Measurements from ENCODE around the gene ZBTB48.

The ZBTB48 gene

GRCh38 chr1:6574025-6574620 lies 5.7 kb upstream of the ZBTB48 start:
- no peak for DNase-seq (ENCODE audit: low spot score)

- DNase-seq (ENCODE audit: low spot score): no peak
Observed at GRCh38 chr1:6574818-6575217, 5.0 kb upstream of the ZBTB48 start.

DNA sequence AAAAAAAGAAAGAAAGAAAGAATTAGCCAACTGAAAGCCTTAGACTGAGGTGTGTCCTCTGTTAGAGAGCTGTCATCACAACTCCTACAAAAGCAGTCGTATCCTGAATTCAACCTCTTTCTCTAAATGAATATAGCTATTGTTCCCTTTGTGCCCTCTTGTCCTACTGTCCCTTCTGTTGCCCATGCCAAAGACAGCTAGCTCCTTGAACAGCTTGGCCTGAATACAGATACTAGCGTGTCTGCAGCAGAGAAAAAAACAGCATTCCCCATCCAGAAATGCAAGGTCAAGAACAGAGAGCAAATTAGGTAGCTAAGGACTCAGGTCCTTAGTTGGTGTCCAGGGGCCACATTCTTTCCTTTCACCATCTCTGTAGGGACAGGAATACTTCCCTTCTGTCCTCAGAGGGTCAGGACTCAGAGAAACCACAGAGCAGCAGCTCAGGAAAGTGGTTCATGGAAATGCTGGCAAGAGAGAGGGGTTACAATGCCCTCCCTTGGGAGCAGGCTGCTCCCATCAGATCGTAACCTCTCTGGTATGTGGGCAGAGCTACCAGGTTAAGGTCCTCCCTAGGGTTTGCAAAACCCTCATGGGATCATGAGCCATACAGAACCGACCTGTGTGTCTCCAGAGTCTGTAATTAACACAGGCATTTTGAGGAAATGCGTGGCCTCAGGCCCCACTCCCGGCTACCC lies 1.8 kb upstream of the ZBTB48 start:
- no peak for DNase-seq (ENCODE audit: low spot score)

DNA sequence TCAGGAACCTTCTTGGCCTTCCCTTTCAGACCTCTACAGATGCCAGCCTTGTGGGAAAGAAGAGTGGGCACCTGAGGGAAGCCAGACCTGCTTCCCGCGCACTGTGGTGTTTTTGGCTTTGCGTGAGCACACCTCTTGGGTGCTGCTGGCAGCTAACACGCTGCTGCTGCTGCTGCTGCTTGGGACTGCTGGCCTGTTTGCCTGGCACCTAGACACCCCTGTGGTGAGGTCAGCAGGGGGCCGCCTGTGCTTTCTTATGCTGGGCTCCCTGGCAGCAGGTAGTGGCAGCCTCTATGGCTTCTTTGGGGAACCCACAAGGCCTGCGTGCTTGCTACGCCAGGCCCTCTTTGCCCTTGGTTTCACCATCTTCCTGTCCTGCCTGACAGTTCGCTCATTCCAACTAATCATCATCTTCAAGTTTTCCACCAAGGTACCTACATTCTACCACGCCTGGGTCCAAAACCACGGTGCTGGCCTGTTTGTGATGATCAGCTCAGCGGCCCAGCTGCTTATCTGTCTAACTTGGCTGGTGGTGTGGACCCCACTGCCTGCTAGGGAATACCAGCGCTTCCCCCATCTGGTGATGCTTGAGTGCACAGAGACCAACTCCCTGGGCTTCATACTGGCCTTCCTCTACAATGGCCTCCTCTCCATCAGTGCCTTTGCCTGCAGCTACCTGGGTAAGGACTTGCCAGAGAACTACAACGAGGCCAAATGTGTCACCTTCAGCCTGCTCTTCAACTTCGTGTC lies 995 bp upstream of the ZBTB48 start:
- no peak for DNase-seq (ENCODE audit: low spot score)

DNA sequence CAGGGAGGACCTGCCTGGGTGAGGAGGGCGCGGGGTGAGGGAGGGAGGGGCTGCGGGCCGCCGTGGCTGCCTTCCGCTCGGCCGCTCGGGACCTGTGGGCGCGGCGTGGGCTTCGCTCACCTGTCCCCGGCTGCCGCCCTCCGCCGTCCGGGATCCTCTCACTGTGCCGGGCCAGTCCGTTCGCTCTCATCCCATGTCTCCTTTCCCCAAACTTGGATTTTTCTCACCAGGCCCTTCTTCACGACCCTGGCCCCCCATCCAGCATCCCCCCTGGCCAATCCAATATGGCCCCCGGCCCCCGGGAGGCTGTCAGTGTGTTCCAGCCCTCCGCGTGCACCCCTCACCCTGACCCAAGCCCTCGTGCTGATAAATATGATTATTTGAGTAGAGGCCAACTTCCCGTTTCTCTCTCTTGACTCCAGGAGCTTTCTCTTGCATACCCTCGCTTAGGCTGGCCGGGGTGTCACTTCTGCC lies 362 bp downstream of the ZBTB48 start:
- DNase-seq (ENCODE audit: low spot score): peak; percentile 61

GRCh38 chr1:6580593-6581409 lies 1.0 kb downstream of the ZBTB48 start:
- peak; percentile 45 for DNase-seq (ENCODE audit: low spot score)

DNA sequence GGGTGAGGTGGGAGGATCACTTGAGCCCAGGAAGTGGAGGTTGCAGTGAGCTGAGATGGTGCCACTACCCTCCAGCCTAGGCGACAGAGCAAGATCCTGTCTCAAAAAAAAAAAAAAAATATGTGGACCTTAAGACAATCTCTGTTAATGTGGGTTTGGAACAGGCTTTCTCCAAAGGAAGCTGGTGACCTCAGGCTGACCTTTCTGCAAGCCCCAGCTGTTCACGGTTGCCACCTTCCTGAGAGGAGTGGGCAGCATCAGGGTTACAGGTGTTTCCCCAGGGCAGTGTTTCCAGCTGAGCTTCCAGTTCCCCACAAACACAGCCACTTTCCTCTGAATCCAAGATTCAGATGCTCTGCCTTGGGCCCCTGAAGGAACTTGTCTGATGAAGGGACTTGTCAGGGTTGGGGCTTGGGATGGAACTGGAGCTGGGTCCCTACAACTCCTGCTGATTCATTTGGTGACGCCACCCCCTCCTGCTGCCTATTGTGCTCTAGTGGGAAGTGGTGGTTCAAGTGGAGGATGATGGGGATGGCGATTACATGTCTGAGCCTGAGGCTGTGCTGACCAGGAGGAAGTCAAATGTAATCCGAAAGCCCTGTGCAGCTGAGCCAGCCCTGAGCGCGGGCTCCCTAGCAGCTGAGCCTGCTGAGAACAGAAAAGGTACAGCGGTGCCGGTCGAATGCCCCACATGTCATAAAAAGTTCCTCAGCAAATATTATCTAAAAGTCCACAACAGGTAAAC lies 1.9 kb downstream of the ZBTB48 start:
- no peak for DNase-seq (ENCODE audit: low spot score)

DNA sequence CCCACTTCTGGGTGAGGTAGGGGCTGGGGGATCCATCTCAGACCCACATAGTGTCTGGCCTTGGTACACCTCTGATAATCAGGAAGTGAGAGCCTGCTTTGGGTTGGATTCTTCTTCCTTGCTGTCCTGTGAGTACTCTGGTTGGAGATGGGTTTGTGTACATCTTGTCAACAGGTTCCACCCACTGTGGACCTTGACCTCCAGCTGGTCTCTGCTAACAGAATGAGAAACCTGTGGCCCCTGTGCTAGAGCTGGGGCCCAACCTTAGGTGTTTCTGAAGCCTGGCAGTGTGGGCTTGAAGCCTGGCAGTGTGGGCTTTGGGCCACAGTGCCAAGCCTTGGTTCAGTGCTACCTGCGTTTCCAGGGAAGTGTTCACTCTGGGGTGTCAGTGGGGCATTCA lies 2.6 kb downstream of the ZBTB48 start:
- DNase-seq (ENCODE audit: low spot score): no peak

GRCh38 chr1:6584126-6585080 lies 4.6 kb downstream of the ZBTB48 start:
- no peak for DNase-seq (ENCODE audit: low spot score)

GRCh38 chr1:6585081-6585722 lies 5.4 kb downstream of the ZBTB48 start:
- DNase-seq (ENCODE audit: low spot score): no peak

DNA sequence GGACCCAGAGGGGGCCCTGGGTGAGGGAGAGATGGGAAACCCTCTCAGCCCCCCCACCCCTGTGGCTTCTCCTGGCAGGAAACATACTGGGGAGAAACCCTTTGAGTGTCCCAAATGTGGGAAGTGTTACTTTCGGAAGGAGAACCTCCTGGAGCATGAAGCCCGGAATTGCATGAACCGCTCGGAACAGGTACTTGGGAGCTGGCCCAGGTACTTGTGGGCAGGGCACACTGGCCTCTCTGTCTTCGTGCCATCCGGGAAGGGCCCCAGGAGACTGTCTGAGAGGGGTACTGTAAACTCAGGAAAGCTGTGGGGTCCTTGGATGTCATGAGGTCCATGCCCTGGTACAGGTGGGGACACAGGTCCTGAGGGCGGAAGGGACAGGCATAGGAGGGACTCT lies 6.0 kb downstream of the ZBTB48 start:
- no peak for DNase-seq (ENCODE audit: low spot score)

- DNase-seq (ENCODE audit: low spot score): no peak
Observed at GRCh38 chr1:6586404-6586816, 6.6 kb downstream of the ZBTB48 start.

- no peak for DNase-seq (ENCODE audit: low spot score)
Observed at GRCh38 chr1:6587261-6588005, 7.6 kb downstream of the ZBTB48 start.

DNA sequence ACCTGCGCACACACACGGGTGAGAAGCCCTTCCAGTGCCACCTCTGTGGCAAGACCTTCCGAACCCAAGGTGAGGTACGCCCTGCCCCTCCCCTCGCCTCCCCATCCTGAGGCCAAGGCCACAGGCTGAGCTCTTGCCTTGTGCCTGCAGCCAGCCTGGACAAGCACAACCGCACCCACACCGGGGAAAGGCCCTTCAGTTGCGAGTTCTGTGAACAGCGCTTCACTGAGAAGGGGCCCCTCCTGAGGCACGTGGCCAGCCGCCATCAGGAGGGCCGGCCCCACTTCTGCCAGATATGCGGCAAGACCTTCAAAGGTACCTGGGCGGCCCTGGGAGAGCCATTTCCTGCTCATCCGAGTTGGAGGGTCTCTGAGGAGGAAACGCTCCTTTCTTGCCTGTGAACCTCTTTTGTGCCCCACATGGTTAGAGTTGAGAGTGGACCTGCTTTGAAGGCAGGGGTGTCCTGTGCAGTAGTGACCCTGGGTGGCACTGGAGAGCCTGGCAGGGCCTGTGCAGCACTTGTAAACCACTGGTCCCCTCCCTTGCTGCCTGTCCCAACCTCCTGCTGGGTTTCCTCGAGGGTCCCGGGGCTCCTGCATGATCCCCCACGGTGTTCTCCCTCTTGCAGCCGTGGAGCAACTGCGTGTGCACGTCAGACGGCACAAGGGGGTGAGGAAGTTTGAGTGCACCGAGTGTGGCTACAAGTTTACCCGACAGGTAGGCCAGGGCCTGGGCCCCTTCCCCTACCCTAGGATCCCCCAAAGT lies 8.5 kb downstream of the ZBTB48 start:
- DNase-seq (ENCODE audit: low spot score): no peak

DNA sequence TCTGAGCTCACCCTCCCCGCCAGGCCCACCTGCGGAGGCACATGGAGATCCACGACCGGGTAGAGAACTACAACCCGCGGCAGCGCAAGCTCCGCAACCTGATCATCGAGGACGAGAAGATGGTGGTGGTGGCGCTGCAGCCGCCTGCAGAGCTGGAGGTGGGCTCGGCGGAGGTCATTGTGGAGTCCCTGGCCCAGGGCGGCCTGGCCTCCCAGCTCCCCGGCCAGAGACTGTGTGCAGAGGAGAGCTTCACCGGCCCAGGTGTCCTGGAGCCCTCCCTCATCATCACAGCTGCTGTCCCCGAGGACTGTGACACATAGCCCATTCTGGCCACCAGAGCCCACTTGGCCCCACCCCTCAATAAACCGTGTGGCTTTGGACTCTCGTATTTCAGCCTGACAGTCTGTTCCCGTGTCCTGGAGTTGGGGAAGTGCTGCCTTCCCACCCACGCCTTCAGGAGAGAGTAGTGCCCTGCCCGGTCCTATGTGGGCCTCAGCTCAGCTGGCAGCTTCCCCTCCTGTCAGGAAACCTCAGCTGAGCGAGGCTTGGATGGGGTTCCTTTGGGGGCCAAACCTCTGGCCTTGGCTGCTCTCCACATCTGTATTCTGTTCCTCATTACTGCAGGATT lies 9.2 kb downstream of the ZBTB48 start:
- DNase-seq (ENCODE audit: low spot score): no peak

DNA sequence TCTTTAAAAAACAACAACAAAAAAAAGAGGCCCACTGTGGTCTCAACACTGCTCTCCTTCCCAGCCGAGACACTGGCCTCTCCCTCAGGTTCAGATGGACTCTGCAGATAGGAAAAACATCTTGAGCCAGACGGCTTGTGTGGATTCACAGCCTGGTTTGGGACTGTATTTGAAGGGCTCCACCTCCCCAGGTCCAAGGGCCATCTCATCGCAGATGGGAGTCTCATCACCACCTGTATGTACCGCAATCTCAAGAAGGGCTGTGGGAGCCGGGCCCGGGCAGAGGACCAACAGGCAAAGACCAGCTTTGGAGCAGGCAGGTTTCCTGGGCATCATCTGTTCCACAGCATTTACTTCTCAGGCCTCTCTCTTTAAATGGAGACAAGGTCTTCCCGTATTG lies 10.3 kb downstream of the ZBTB48 start:
- no peak for DNase-seq (ENCODE audit: low spot score)

- DNase-seq (ENCODE audit: low spot score): no peak
Observed at GRCh38 chr1:6591222-6591621, 11.4 kb downstream of the ZBTB48 start.

- DNase-seq (ENCODE audit: low spot score): no peak
Observed at GRCh38 chr1:6591644-6592043, 11.8 kb downstream of the ZBTB48 start.
